GM18511 (cell line): ENCODE data around the gene ARID1B.
"Not testable (repeated sequence)": the region's sequence is repeated elsewhere in the genome, so short reads cannot be mapped to it uniquely, and the experiment has no call there.

Source experiments
- ATAC-seq: cut with Tn5 transposase; IDR thresholded peaks from one replicate; pipeline ENCODE4 v1.9.1; 2021; ENCODE audit warnings: mild to moderate bottlenecking, moderate library complexity; ENCODE audit not compliant: unreplicated experiment

ARID1B gene

DNA sequence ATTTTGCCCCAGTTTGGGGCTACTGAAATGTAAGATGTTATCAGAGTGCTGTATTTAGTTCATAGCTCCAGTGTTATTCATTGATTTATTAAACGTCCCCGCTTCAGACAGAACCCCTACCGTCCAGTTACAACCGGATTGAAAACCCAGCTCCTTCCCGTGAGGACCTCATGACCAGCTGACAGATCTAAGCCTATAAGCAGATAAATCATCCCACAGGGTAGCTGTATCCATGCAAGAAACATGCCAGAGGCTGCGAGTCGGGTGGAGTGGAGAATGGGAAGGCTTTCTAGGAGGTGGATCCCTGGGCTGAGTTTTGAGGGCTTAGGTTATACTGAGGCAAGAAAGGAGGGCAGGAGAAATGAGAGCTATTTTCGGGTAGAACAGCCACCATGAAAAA is 260.0 kb downstream of the ARID1B start:
- no peak for ATAC-seq

DNA sequence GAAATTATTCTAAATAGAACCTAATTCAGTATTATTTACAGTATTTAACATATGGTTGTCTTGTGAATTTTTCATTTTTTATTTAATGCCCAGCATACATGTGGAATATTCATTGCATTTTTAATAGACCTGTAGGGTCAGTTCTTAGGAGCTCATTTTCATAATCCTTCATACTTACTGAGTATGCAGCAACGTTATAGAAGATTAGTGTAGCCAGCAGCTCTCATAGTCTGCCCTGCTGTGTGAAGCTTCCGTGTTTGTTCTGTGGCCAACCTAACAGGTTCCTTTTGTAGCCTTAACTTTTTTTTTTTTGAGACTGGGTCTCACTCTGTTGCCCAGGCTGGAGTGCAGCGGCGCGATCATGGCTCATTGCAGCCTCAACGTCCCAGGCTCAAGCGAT is 261.4 kb downstream of the ARID1B start:
- ATAC-seq = no peak

DNA sequence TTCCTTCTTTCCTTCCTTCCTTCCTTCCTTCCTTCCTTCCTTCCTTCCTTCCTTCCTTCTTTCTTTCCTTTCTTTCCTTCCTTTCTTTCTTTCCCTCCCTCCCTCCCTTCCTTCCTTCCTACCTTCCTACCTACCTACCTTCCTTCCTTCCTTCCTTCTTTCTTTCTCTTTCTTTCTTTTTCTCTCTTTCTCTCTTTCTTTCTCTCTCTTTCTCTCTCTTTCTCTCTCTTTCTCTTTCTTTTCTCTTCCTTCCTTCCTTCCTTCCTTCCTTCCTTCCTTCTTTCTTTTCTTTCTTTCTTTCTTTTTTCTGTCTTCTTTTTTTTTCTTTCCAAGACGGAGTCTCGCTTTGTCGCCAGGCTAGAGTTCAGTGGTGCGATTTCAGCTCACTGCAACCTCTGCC is 262.5 kb downstream of the ARID1B start:
- ATAC-seq = not testable (repeated sequence)

DNA sequence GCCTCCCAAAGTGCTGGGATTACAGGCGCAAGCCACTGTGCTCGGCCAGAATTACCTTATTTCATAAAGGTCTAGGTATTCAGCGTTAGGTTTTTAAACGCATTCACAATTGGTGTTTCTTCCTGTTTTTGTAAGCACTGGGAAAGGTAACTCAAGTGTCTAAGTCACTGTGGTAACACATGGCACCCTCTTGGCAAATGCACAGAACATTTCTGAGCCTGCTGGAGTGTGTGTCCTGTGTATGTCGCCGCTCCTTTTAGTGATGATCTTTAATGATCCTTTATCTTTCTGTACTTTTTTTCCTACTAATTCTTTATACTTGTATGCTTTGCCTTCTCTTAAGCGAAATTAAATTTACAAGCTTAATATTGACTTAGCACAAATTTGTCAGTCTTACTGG is 263.0 kb downstream of the ARID1B start:
- no peak for ATAC-seq

DNA sequence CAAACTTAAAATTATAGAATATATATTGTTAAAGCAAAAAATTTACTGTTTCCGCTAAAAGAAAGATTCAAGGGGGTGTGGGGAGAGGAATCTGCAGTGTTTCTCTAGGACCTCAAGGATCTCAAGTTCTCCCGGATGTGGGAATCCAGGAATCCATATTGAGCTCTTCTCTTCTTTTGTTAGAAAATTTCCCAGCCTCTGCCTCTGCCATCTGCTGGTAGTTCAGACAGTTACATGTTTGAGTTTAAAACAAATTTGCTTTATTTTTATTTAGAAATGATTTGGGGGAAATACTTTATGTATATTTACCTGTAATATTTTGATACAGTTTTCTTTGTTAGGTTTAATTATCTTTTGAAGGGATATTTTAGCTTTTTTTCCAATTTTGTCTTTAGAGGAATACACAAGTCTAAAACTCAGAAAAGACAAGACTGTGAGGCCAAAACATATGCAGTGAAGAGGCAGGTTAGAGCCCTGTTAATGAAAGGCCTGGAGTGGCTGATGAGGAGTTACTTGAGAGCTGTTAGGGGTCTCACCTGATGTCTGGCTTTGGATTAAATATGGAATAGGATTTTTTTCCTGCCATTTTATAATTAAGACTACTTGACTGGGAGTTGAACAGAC is 268.8 kb downstream of the ARID1B start:
- ATAC-seq = no peak

DNA sequence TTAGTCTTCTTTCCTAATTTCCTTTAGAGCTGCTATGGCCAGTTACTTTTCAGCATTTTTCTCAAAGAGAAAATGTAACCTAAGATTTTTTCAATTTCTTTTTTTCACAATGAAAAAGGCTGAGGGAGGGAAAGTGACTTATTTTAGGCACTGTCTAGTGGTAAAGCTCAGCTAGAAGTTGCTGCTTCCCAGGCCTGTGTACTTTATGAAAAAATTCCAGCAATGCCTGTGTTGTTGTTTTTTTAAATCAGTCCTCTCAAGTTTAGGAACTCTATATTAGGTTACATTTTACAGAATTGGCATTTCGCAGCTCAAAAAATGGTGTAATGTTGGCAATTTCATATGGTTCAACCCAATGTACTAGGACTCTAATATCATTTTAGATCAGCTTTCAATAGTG is 269.6 kb downstream of the ARID1B start:
- no peak for ATAC-seq

DNA sequence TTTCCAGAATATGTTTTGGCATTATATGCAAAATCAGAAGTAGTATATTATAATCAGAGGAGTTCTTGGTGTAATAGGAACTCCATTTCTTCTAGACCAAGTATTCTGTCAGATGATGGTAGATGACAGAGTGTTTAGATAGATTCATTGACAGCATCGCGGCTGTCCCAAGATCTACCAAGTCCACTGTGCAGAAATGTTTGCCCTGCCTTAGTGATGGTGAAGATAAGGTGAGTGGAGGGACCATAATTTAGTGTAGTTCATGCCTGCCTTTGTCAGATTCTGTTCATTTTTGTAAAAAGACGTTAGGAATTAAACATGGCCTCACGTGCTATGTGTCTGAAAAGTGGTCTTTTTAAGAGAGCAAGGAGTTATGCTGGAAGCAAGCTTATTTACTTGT is 270.1 kb downstream of the ARID1B start:
- no peak for ATAC-seq

DNA sequence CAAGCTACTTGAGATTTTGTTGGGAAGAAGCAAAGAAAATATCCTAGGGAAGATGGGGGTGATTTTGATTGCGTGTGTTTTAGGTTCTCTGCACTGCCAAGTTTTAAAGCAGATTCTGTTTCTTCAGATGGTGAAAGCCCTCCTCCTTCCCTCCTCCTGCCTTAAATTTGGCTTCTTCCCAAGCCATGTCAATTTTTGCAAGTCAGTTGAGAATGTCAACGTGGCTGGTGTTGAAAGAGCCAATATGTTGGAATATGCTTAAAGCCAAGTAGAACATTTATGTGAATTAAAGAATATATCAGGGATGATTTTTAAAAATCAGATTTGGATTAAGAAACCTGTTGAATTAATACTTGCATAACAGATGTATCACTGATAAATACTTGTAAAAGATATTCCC is 270.8 kb downstream of the ARID1B start:
- no peak for ATAC-seq

DNA sequence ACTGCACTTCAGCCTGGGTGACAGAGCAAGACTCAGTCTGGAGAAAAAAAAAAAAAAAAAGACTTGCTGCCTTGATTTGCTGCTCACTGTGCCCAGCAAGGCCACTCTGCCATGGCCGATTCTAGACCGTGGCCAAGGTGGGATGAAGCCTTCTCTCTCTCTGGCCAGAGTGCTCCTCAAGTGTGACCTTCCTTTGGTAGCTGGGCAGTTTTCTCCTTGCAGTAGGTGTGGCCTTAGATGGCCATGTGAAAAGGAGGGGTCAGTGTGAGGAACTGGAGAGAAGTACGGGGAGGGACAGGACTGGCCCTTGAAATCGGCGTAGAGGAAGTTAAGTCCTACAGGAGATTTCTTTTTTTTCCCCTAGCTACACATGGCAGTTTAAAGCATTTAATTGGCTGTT is 272.0 kb downstream of the ARID1B start:
- ATAC-seq = no peak

DNA sequence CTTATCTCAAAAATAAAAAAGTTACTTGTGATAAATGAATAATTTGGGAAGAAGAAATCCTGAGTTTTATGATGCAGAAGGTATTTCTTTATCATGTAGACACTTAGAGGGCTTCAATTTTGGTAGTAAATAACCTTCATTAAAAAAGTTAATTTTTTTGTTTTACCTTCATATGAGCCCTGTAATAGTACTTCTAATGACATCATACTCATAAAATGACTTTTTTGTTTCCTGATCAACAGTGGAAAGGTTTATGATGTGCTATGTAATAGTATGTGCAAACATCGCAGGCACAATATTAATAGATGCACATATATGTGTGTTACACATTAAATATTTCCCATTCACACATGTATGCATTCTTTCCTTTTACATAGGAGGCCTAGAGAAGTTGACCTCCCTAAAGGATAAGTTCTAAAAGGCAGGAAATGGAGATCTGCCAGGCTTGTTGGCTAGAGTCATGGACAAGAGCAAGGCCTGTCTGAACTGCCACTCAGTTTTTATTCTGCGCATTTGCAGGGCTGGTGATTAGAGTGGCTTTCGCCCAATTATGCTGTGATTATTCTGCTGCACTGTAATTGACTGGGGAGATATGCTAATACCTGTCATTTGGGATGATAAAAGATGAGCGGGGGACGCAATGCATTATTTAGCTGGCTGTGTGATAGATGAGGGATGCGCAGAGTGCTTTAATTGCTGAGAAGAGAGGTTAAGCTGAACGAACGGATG is 273.5 kb downstream of the ARID1B start:
- no peak for ATAC-seq

DNA sequence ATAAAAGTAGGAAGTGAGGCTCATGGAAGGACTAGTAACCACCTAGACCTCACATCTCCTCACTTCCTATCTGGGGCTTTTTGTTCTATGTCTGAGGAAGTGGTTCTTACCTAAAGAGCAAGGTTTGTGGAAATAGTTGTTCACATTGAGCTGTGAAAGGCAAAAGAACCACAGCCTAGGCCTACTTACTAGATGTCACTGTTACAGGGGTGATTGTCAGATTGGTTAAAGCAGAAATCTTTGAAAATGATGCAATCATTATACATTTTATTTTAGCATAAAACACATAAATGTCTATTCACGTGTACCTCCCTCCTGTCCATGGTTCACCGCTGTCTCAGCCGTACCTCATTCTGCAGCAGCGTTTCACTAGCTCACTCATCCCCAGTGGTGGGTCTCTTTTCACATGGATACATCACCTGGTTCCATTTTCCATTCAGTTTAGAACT is 277.4 kb downstream of the ARID1B start:
- ATAC-seq = peak; percentile 88

DNA sequence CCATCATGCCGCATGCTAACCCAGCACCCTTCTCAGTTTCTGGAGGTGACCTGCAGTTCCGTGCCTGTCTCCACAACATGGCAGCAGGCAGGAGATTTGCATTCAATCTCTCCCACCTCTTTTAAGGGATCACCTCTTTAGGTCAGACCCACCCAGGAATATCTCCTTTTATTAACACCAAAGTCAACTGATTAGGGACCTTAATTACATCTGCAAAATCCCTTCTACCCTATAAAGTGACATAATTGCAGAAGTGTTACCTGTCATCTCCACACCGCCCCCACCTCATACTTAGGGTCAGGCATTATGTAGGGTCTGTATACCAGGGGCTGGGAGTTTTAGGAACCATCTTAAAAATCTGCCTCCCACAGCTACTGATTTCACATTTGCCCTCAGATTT is 278.7 kb downstream of the ARID1B start:
- no peak for ATAC-seq

DNA sequence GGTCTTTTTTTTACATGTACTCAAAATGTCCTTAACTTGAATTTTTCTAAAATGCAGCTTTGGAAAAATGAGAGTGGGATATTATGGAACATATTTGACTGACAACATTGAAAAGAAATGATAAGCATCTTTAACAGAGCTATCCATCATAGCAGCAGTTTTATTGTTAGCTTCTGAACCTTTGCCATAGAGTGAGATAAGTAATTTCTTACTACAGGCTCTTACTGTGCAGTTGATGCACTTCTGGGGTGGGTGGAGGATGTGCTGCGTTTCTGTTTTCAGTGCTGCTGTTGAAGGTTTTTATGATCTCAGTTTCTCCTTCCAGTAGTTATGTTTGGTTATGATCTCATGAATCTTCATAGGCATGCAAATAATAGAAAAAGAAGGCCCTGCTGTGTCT is 279.1 kb downstream of the ARID1B start:
- ATAC-seq = no peak

DNA sequence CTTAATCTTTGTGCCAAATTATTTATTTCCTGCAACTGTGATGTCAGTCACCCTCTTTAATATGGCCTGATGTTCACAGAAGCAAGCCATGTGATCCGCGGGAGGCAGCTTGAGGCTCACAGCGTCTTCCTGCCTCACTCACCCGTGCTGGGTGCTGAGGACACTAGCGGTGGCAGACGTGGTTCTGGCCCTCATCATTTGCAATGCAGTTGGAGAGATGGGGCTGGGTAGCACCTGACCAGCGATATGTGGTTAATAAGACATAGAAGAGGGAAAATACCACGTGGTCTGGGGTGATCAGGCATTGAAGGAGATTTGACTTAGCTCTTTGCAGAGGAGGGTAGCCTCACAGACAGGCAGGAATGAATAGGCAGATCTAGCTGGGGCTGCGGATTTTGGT is 281.4 kb downstream of the ARID1B start:
- no peak for ATAC-seq

DNA sequence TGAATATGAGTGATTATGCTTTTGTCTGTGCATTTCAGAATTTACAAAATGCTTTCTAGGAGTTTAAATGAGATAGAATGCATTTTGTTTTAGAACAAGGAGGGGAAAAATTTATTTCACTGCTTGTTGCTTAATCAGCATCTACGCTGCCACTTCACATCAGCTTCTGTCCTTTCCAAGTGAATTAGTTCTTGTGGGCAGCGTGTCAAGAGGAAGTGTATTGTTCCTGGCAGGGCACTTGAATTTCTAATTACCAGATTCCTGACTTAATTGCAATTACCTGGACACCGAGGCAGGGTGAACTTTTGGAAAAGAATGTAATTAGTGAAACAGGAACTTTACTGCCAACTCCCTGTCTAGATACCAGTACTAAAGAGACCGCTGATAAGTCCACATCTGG is 282.6 kb downstream of the ARID1B start:
- no peak for ATAC-seq

DNA sequence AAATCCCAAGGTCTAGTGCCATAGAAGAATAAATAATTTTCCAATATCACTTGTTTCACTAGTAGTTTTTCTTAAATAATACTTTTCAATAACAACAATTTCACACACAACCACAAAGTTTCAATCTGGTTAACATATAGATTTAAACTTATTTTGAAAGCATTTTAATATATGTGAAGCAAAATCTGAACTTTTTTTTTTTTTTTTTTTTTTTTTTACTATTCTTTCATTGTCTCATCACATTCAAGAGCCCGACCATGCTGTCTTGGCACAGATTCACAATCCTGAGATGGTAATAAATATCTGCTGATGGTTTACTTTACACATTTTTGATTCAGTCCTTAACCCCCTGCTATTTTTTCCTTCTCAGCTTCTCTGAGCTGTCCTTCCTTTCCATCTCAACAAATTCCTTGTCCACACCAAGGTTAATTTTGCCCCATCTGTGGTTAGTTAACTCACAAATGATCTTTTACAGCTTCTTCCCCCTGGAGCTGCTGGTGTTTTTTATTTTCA is 283.3 kb downstream of the ARID1B start:
- ATAC-seq = no peak

DNA sequence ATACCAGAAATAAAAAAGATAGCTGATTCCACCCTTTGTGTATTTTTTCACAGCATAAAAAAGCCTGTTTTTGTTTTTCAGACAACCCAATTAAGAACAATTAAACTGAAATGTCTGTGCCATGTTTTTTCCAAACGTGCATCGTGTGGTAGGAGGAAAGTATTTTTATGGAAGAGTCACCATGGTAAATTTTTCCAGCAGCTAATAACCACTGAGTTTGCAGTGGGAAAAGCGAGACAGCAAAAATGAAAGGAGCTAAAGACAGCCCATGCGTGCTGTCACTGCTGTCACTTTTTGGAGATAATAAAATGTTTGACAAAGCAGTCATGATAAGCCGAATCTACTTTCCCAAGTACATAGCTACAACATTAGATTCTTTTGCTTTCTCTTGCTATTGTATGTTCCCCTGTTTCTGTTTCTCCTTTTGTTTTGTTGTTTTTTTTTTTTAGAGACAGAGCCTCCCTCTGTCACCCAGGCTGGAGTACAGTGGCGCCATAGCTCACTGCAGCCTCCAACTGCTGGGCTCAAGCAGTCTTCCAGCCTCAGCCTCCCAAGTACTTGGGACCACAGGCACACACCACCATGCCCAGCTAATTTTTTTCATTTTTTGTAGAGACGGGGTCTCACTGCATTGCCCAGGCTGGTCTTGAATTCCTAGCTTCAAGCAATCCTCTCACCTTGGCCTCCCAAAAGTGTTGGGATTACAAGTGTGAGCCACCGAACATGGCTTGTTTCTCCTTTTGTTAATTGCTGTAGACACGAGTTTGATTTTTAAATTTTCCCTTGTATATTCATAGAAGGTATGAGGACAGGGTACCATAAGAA is 284.8 kb downstream of the ARID1B start:
- no peak for ATAC-seq

DNA sequence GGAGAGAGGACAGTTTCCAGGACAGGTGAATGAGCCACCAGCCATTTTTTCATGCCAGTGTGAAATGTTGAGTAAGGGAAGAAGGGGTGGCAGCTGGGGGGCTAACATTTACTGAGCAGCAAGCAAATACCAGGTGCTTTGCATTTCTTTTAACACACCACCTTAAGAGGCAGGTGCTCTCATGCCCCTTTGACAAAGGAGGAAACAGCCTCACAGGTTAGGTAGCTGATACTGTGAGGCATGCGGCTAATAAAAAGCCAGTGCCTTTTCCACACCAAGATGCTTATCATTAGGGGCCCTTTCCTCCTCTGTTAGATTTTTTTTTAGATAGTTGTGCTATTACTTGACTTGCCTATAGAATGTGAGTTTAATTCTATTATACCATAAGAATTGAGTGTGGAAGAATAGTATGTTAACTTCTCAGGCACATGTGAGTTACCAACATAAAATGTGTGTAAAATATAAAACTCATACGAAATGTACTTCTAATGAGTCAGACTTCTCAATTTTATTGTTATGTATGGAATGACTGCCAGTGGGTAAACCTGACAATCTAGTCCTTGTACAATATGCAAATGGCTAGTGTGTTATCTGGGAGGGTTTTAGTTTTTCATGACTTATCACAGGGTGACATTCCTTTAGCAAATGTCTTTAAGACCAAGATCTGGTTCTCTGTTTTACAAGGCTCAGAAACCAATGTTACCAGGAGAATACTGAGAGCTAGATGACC is 286.2 kb downstream of the ARID1B start:
- no peak for ATAC-seq

DNA sequence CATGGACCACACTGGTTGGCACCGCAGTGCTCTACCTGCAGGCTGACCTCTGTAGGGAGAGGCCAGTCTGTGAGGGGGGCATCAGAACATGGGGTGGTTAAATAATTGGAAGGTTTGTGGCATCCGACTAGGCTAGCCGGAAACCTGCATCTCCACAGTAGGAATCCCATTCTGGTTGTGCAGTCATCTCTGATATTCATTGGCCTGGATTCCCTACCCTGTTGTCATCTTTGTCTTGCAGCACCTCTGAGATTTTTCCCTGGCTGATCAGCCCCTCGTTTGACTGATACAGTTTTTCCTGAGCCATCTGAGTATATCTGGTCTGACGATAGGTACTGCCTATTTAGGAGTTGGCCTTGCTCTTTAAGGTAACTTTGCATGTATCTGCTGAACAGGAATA is 286.7 kb downstream of the ARID1B start:
- no peak for ATAC-seq

DNA sequence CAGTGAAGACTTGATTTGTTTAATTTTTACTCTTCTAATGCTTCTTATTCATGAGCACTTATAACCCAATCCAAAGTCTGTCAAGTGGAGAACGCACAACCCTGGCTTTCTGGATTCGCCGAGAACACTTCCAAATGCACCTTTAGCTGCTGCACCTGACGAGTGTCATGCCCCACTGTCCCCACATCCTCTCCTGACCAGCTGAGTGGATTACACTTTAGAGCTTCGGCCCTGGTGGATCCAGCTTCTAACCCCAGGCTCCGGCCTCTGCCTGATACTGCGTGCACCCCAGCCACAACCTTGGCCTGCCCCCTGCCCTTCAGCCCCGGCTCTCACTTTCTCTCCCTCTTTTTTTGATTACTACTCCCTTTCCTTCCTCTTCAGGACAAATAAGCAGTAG is 287.3 kb downstream of the ARID1B start:
- no peak for ATAC-seq

DNA sequence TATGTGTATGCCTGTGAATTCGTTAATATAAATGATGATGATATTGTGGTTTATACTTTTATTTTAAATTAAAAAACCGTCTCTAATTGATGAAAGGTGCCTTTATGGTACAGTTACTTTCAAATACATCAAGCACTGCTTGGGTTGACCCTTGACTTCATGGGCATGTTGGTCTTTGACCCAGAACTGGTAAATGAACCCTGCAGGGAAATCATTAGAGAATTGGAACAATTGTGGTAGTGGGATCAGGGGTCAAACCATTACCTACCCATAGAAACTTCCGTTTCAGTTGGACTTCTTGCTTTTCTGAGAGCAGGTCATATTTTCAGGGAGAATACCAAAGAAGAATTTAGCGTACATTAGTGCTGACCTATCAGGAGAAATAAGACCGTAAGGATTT is 288.2 kb downstream of the ARID1B start:
- ATAC-seq = no peak
